ENCODE results near the gene GRAMD4.

DNA sequence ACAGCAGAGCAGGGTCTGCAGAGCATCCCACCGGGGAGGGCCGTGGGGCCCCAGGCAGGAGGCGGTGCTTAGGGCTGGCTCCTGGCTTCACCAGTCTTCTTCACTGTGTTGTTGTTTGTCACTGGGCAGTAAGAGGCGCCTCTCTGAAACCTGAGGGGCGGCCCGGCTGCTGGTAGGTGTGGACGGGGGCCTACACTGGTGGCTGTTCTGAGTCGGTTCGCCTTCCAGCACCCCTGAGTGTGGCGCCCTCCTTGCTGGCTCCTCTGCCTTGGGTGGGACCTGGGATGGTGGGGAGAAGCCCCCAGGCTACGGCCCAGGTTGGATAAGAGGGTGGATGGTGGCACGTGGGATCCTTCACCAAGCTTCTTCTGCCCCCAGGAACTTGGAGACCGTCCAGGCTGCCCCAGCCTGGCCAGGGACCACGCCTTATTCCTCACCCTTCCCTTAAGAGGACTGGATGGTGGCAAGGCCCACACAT lies 10.4 kb upstream of the GRAMD4 start:
- TF ChIP-seq GATA2 (IDR thresholded peaks at IDR 0.05; ENCODE audit: low read depth, low read length) = no peak
- no peak for TF ChIP-seq GATA3 (IDR thresholded peaks at IDR 0.05; ENCODE audit: low read depth, low read length)

Data from SH-SY5Y (cell line).